GM19324 (cell line): ENCODE results near the gene MAP1LC3C.
"Not testable (repeated sequence)": the region's sequence is repeated elsewhere in the genome, so short reads cannot be mapped to it uniquely, and the experiment has no call there.

Experiments
- ATAC-seq: cut with Tn5 transposase; IDR thresholded peaks from one replicate; pipeline ENCODE4 v1.9.1; 2021; ENCODE audit warnings: mild to moderate bottlenecking, moderate library complexity; ENCODE audit not compliant: unreplicated experiment, low FRiP score

Gene MAP1LC3C

GRCh38 chr1:241994171-241994570 is 4.7 kb downstream of the MAP1LC3C start:
- no peak for ATAC-seq

- no peak for ATAC-seq
These were observed 6.2 kb downstream of the MAP1LC3C start for GRCh38 chr1:241992734-241993133.

GRCh38 chr1:241990040-241990439 is 8.9 kb downstream of the MAP1LC3C start:
- no peak for ATAC-seq

GRCh38 chr1:241988389-241988930 is 10.4 kb downstream of the MAP1LC3C start:
- ATAC-seq, result not testable (repeated sequence)

GRCh38 chr1:241985787-241986186 is 13.1 kb downstream of the MAP1LC3C start:
- peak; percentile 53 for ATAC-seq

GRCh38 chr1:241979926-241980325 is 19.0 kb downstream of the MAP1LC3C start:
- no peak for ATAC-seq

GRCh38 chr1:241979071-241979470 is 19.8 kb downstream of the MAP1LC3C start:
- ATAC-seq, result no peak

- ATAC-seq, result no peak
These were observed 22.7 kb downstream of the MAP1LC3C start for GRCh38 chr1:241976229-241976628.

- ATAC-seq, result no peak
These were observed 26.1 kb downstream of the MAP1LC3C start for GRCh38 chr1:241972703-241973369.

GRCh38 chr1:241968611-241969010 is 30.3 kb downstream of the MAP1LC3C start:
- no peak for ATAC-seq

- no peak for ATAC-seq
These were observed 34.2 kb downstream of the MAP1LC3C start for GRCh38 chr1:241964550-241965282.

GRCh38 chr1:241963722-241964121 is 35.2 kb downstream of the MAP1LC3C start:
- no peak for ATAC-seq

GRCh38 chr1:241962153-241962552 is 36.7 kb downstream of the MAP1LC3C start:
- no peak for ATAC-seq

GRCh38 chr1:241957692-241958494 is 41.0 kb downstream of the MAP1LC3C start, which contains the start of gene BECN2:
Gene BECN2 (plus strand): TSS chr1:241957767. CDS start chr1:241957767, 0 bp downstream.
- ATAC-seq, result no peak

GRCh38 chr1:241950390-241950789 is 48.5 kb downstream of the MAP1LC3C start:
- no peak for ATAC-seq

GRCh38 chr1:241947354-241947753 is 51.5 kb downstream of the MAP1LC3C start:
- no peak for ATAC-seq
